HL-60 (cell line): ENCODE results near the gene HAUS1.

Experiments
- CTCF ChIP-seq: IDR thresholded peaks from one replicate; pipeline ENCODE4 v1.5.1; 2011; ENCODE audit warnings: low read length, control low read depth, inconsistent platforms; ENCODE audit not compliant: insufficient read depth
- GABPA ChIP-seq: IDR thresholded peaks from 2 replicates; pipeline ENCODE4 v1.6.1; 2012; ENCODE audit warnings: low read depth
- POLR2AphosphoS5 ChIP-seq: IDR thresholded peaks from 2 replicates; pipeline ENCODE4 v1.6.1; 2012; ENCODE audit warnings: low read depth
- REST ChIP-seq: IDR thresholded peaks from 2 replicates; pipeline ENCODE4 v1.6.1; 2012; ENCODE audit warnings: low read depth; ENCODE audit not compliant: insufficient replicate concordance
- SPI1 ChIP-seq: IDR thresholded peaks from 2 replicates; pipeline ENCODE4 v1.6.1; 2012; ENCODE audit warnings: low read depth, mild to moderate bottlenecking, borderline replicate concordance

GRCh38 chr18:46174342-46175041 lies 70.3 kb downstream of the HAUS1 start:
- no peak for TF ChIP-seq CTCF
- TF ChIP-seq REST = no peak
- no peak for TF ChIP-seq POLR2AphosphoS5
- TF ChIP-seq SPI1 = no peak
- TF ChIP-seq GABPA = no peak
